NCI-H1092 treated with DMSO at 0.1 percent for 48 hours (cell line): ENCODE measurements around the gene EVI2A.
A peak's percentile ranks its signal among the peaks of the same experiment; 100 is the strongest.
"Not testable (repeated sequence)": the region's sequence is repeated elsewhere in the genome, so short reads cannot be mapped to it uniquely, and the experiment has no call there.

Experiments used
- DNase-seq: peaks from one replicate; lab custom pipeline; 2025; lab: John Stamatoyannopoulos, UW

Gene EVI2A

GRCh38 chr17:31321481-31321880 lies at the start of gene EVI2A:
Gene EVI2A (minus strand): TSS chr17:31321622. CDS start chr17:31319013, 2,609 bp downstream.
- DNase-seq = no peak

- no peak for DNase-seq
Measured at GRCh38 chr17:31369266-31369665, 47.8 kb upstream of the EVI2A start.

GRCh38 chr17:31366088-31366487 lies 44.7 kb upstream of the EVI2A start:
- no peak for DNase-seq

- no peak for DNase-seq
Measured at GRCh38 chr17:31364012-31364411, 42.6 kb upstream of the EVI2A start.

GRCh38 chr17:31357839-31358394 lies 36.5 kb upstream of the EVI2A start:
- peak; percentile 7 for DNase-seq

GRCh38 chr17:31357091-31357490 lies 35.7 kb upstream of the EVI2A start:
- DNase-seq = no peak

- DNase-seq = no peak
Measured at GRCh38 chr17:31355935-31356334, 34.5 kb upstream of the EVI2A start.

GRCh38 chr17:31349454-31349853 lies 28.0 kb upstream of the EVI2A start:
- no peak for DNase-seq

GRCh38 chr17:31345191-31345747 lies 23.8 kb upstream of the EVI2A start:
- not testable (repeated sequence) for DNase-seq

GRCh38 chr17:31339906-31340661 lies 18.7 kb upstream of the EVI2A start:
- no peak for DNase-seq

- no peak for DNase-seq
Measured at GRCh38 chr17:31329221-31329620, 7.8 kb upstream of the EVI2A start.

GRCh38 chr17:31328160-31328535 lies 6.7 kb upstream of the EVI2A start:
- no peak for DNase-seq

GRCh38 chr17:31327534-31328159 lies 6.2 kb upstream of the EVI2A start:
- DNase-seq = no peak

- no peak for DNase-seq
Measured at GRCh38 chr17:31323551-31323950, 2.1 kb upstream of the EVI2A start.

GRCh38 chr17:31321966-31322365 lies 544 bp upstream of the EVI2A start:
- no peak for DNase-seq

GRCh38 chr17:31320791-31321190 lies 631 bp downstream of the EVI2A start:
- no peak for DNase-seq

- DNase-seq = no peak
Measured at GRCh38 chr17:31320241-31320640, 1.2 kb downstream of the EVI2A start.

GRCh38 chr17:31318851-31319661 lies 2.4 kb downstream of the EVI2A start:
- no peak for DNase-seq

GRCh38 chr17:31318298-31318801 lies 3.1 kb downstream of the EVI2A start:
- DNase-seq = no peak

GRCh38 chr17:31314782-31315100 lies 6.7 kb downstream of the EVI2A start:
- no peak for DNase-seq

GRCh38 chr17:31313982-31314781 lies 7.2 kb downstream of the EVI2A start, which contains the start of gene EVI2B:
Gene EVI2B (minus strand): TSS chr17:31314054. CDS start chr17:31305609, 8,445 bp downstream.
- DNase-seq = no peak
